GM12878 (cell line): Measurements from ENCODE around the gene ZNF296. TPM values are rescaled to one million over a fixed set of nuclear protein-coding genes. Genes with fewer than 3 reads are reported as not detected.
A peak's percentile ranks its signal among the peaks of the same experiment; 100 is the strongest.

Source experiments
- ATAC-seq: fragments of 200-7000 bp; cut with Tn5 transposase; 3 replicates; pipeline ENCODE4 v1.9.1; 2020; ENCODE audit warnings: mild to moderate bottlenecking, moderate library complexity
- BruUV-seq: library from RNA; stranded (reverse); fragments of 400-500 nt; replicated peaks from 2 replicates; lab custom pipeline; 2021; lab: Mats Ljungman, UMichigan
- CTCF ChIA-PET: fragments of 300-600 bp; sonication (Branson Sonifier 250); formaldehyde crosslinking; extraction: SDS; loops from one replicate; lab custom pipeline; 2021; ENCODE audit warnings: inconsistent platforms; lab: Yijun Ruan, JAX
- POLR2A ChIA-PET: fragments of 350-600 bp; formaldehyde crosslinking; extraction: SDS; loops from one replicate; lab custom pipeline; 2021; ENCODE audit warnings: inconsistent platforms; lab: Charles Lee
- RAD21 ChIA-PET: fragments of 300-600 bp; sonication (Branson Sonifier 250); formaldehyde crosslinking; loops from one replicate; lab custom pipeline; 2023; ENCODE audit warnings: antibody characterized with exemption; ENCODE audit not compliant: unreplicated experiment; lab: Charles Lee
- SMC1A ChIA-PET: fragments of 300-600 bp; sonication (Branson Sonifier 250); formaldehyde crosslinking; loops from one replicate; lab custom pipeline; 2023; ENCODE audit not compliant: unreplicated experiment, uncharacterized antibody; lab: Charles Lee
- DNase-seq: peaks from one replicate; pipeline ENCODE4 v3.0.0-alpha.2; 2011; ENCODE audit warnings: low read depth, low spot score
- FAIRE-seq: peaks from 3 replicates; lab custom pipeline; 2011; peaks lifted over from hg19 to GRCh38; lab: Jason Lieb, UNC
- H2AFZ ChIP-seq: 2 replicates; pipeline ENCODE4 v1.6.0; 2011; ENCODE audit warnings: low read depth, low read length, control low read depth; ENCODE audit not compliant: control insufficient read depth
- H3K27ac ChIP-seq: 2 replicates; pipeline ENCODE4 v1.5.1; 2011; ENCODE audit warnings: control low read depth; ENCODE audit not compliant: control insufficient read depth, insufficient read depth
- H3K27me3 ChIP-seq, 2 experiments: replicated peaks in 1 of 2; 2 replicates each; pipeline versions ENCODE4 v1.6.0 to v1.6.1; 2011; ENCODE audit warnings: low read length in 1 of 2; ENCODE audit not compliant: control insufficient read depth in 2 of 2, insufficient read depth in 2 of 2
- H3K36me3 ChIP-seq, 2 experiments: 2 replicates each; pipeline ENCODE4 v1.5.1; 2011; ENCODE audit warnings: low read length in 1 of 2; ENCODE audit not compliant: control insufficient read depth in 2 of 2, insufficient read depth in 2 of 2
- H3K4me1 ChIP-seq: 2 replicates; pipeline ENCODE4 v1.6.1; 2011; ENCODE audit warnings: mild to moderate bottlenecking, low read length, moderate library complexity, mixed read lengths; ENCODE audit not compliant: control insufficient read depth, insufficient read depth
- H3K4me2 ChIP-seq: 2 replicates; pipeline ENCODE4 v1.6.0; 2011; ENCODE audit warnings: control low read depth; ENCODE audit not compliant: control insufficient read depth, insufficient read depth
- H3K4me3 ChIP-seq: fragments of 200-600 bp; sonication (generic); 2 replicates; pipeline ENCODE4 v1.5.1; 2016
- H3K79me2 ChIP-seq: 2 replicates; pipeline ENCODE4 v1.6.0; 2011; ENCODE audit warnings: low read length; ENCODE audit not compliant: control insufficient read depth, insufficient read depth
- H3K9ac ChIP-seq: 2 replicates; pipeline ENCODE4 v1.8.0; 2011; ENCODE audit warnings: low read length, control low read depth, mixed read lengths; ENCODE audit not compliant: control insufficient read depth, insufficient read depth
- H3K9me3 ChIP-seq: replicated peaks from 3 replicates; pipeline ENCODE4 v1.5.1; 2011; ENCODE audit warnings: mild to moderate bottlenecking, low read length; ENCODE audit not compliant: control insufficient read depth, insufficient read depth
- H4K20me1 ChIP-seq: 2 replicates; pipeline ENCODE4 v1.6.0; 2011; ENCODE audit not compliant: control insufficient read depth, insufficient read depth
- CBFB ChIP-seq: IDR thresholded peaks from 2 replicates; pipeline ENCODE4 v1.6.1; 2016; ENCODE audit warnings: antibody characterized with exemption, low read depth
- KAT2A ChIP-seq: conservative IDR thresholded peaks from 2 replicates; pipeline ENCODE4 v1.6.1; 2011; ENCODE audit warnings: low read depth, low read length; ENCODE audit not compliant: control insufficient read depth
- NFXL1 ChIP-seq: fragments of 450-650 bp; IDR thresholded peaks from 2 replicates; pipeline ENCODE4 v1.6.1; 2017; ENCODE audit warnings: antibody characterized with exemption, mild to moderate bottlenecking, borderline replicate concordance
- NFYB ChIP-seq: IDR thresholded peaks from 2 replicates; pipeline ENCODE4 v1.6.1; 2011; ENCODE audit warnings: low read depth, mild to moderate bottlenecking, low read length, improper control_type of control experiment, moderate library complexity; ENCODE audit not compliant: insufficient read depth
- NR2F1 ChIP-seq: fragments of 450-650 bp; conservative IDR thresholded peaks from 2 replicates; pipeline ENCODE4 v1.6.1; 2017; ENCODE audit warnings: mild to moderate bottlenecking
- STAT3 ChIP-seq: IDR thresholded peaks from 2 replicates; pipeline ENCODE4 v1.6.1; 2011; ENCODE audit warnings: low read depth, low read length, improper control_type of control experiment
- ZBTB33 ChIP-seq: fragments of 450-650 bp; IDR thresholded peaks from 2 replicates; pipeline ENCODE4 v1.6.1; 2017; ENCODE audit warnings: mild to moderate bottlenecking
- ZNF207 ChIP-seq: fragments of 450-650 bp; IDR thresholded peaks from 2 replicates; pipeline ENCODE4 v1.6.1; 2014; ENCODE audit warnings: antibody characterized with exemption, mild to moderate bottlenecking, borderline replicate concordance
- WGBS: methylation state at CpG from one replicate; pipeline ENCODE4 v1.1.6; 2016; ENCODE audit warnings: low lambda C conversion rate; ENCODE audit not compliant: insufficient replicate concordance, insufficient coverage; ENCODE audit errors: missing lambda C conversion rate; 5-methylcytosine and 5-hydroxymethylcytosine counted together
- in situ Hi-C: fragments of 300-500 bp; cut with MboI; formaldehyde crosslinking; loops from 9 replicates; pipeline ENCODE4 v1.14.3; 2018; ENCODE audit warnings: mixed read lengths
- intact Hi-C: fragments of 100-400 bp; cut with micrococcal nuclease; formaldehyde crosslinking; loops from one replicate; pipeline ENCODE4 v1.14.2; 2022; ENCODE audit not compliant: unreplicated experiment
- polyA plus RNA-seq, 11 experiments: library from polyadenylated mRNA; depleted of rRNA in 4 of 11; unstranded in 6 of 11; stranded (reverse) in 5 of 11; fragments of >200 nt; fragmentation: Nextera tagmentation in 4 of 11; fragmentation: Illumina TruSeq in 1 of 11; extraction: Ambion mirVana in 4 of 11; extraction: Trizol in 1 of 11; gene quantifications; 1 replicate in 1 of 11; 2 replicates in 10 of 11; pipeline versions ENCODE4 v1.2.1 to v1.2.3, GENCODE V29; 2011 to 2016; ENCODE audit warnings: inconsistent platforms in 2 of 11, missing spikeins in 2 of 11, low read depth in 1 of 11
- total RNA-seq, 4 experiments: library from RNA; depleted of rRNA in 3 of 4; stranded (reverse); fragments of >200 nt in 3 of 4; fragmentation: Illumina TruSeq in 1 of 4; extraction: Trizol in 1 of 4; gene quantifications; 2 replicates each; pipeline versions ENCODE4 v1.2.1 to v1.2.3, GENCODE V29; 2013 to 2021

The ZNF296 gene
- total and polyA plus RNA-seq, 10 of the 15 experiments (the other 5 are each of a cell fraction or from before 2014, with no cell fraction given): 0.44 to 23.6 (median 3.5) TPM; not detected in 1

DNA sequence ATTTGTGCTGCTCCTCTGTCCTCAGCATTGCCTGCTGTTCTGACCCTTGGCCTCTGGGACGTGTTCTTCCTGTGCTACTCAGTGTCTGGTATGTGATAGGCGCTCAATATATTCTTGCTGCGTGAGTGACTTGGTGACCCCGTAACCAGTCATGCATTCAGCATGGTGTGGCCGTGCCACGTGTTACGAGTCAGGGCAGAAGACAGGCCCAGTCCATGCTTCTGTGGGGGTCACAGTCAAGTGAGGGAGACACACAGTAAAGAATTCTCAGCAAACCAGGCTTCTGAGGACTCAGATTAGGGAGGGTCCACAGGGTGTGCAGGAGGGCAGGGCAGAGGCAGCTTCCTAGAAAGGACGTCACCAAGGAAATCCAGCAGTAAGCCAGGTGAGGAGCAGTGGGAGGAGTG, 24.6 kb upstream of the ZNF296 start:
- H3K4me1 ChIP-seq: peaks cover 21% of the 10 kb centered on the region
- H3K9me3 ChIP-seq: no peaks in the 10 kb centered on the region
- ChIA-PET SMC1A (interaction anchor here (0.8 to 1.0 kb wide), 3 partner anchors 10 to 37 kb away, joined by 3 to 4 read pairs (median 3); no protein-coding TSS in a partner anchor), CTCF (interaction anchor here (3.0 kb wide), 1 partner anchor 8 kb away, joined by 12 read pairs; the partner anchor contains the start of gene PPP1R37), POLR2A (no interaction called here), RAD21 (no interaction called here)
- BruUV-seq: TSS peak; percentile 39
- ATAC-seq: no peak
- H3K36me3 ChIP-seq: peaks cover 2 to 17% of the 10 kb centered on the region in 2 experiments; a peak in 3 of 4 replicates
- H4K20me1 ChIP-seq: peaks cover 6% of the 10 kb centered on the region
- TF ChIP-seq KAT2A (no peak), NFXL1 (no peak), ZBTB33 (no peak), ZNF207 (no peak), CBFB (no peak), STAT3 (no peak), NR2F1 (peak; percentile 41), NFYB (no peak)
- H3K27ac ChIP-seq: no peak overlapping the region
- no peak for DNase-seq
- in situ Hi-C loops (no loop called here), intact Hi-C loops (no loop called here)
- no peak overlapping the region for H3K4me3 ChIP-seq
- 70% methylated on average over 8 of the region's 8 CpGs for WGBS
- no peak for FAIRE-seq
- no peak overlapping the region for H3K4me2 ChIP-seq
- H2AFZ ChIP-seq: no peak overlapping the region
- peaks cover 76% of the 10 kb centered on the region for H3K79me2 ChIP-seq
- H3K27me3 ChIP-seq: no peaks in the 10 kb centered on the region
- no peak overlapping the region for H3K9ac ChIP-seq
